HG03060 (cell line): ENCODE data around the gene LDHB.
A peak's percentile ranks its signal among the peaks of the same experiment; 100 is the strongest.
"Not testable (repeated sequence)": the region's sequence is repeated elsewhere in the genome, so short reads cannot be mapped to it uniquely, and the experiment has no call there.

Experiments
- ATAC-seq: cut with Tn5 transposase; IDR thresholded peaks from one replicate; pipeline ENCODE4 v1.9.1; 2021; ENCODE audit warnings: low read depth, moderate number of reproducible peaks; ENCODE audit not compliant: unreplicated experiment

LDHB gene

GRCh38 chr12:21614506-21614905, 43.1 kb downstream of the LDHB start:
- ATAC-seq = no peak

DNA sequence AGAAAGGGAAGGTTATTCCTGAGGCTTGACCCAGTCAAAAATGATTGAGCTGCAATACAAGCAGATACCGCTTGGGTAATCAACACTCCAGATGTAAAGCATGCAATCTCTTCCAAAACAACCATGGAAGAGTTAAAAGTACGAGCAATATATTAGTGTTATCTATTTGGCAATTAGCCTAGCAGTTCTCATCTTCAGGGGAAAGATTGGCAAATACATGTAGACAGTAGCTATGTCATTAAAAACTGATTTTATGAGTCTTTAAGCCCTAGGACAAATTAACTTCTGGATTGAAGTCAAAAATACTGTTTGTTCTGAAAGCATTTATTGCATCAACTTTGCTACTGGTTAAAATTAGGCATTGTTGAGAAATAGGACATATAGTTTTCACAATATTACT, 43.7 kb downstream of the LDHB start:
- no peak for ATAC-seq

GRCh38 chr12:21608196-21608595, 49.4 kb downstream of the LDHB start:
- ATAC-seq = no peak

- no peak for ATAC-seq
These were observed 49.9 kb downstream of the LDHB start for GRCh38 chr12:21607701-21608100.

- no peak for ATAC-seq
These were observed 51.5 kb downstream of the LDHB start for GRCh38 chr12:21606175-21606574.

DNA sequence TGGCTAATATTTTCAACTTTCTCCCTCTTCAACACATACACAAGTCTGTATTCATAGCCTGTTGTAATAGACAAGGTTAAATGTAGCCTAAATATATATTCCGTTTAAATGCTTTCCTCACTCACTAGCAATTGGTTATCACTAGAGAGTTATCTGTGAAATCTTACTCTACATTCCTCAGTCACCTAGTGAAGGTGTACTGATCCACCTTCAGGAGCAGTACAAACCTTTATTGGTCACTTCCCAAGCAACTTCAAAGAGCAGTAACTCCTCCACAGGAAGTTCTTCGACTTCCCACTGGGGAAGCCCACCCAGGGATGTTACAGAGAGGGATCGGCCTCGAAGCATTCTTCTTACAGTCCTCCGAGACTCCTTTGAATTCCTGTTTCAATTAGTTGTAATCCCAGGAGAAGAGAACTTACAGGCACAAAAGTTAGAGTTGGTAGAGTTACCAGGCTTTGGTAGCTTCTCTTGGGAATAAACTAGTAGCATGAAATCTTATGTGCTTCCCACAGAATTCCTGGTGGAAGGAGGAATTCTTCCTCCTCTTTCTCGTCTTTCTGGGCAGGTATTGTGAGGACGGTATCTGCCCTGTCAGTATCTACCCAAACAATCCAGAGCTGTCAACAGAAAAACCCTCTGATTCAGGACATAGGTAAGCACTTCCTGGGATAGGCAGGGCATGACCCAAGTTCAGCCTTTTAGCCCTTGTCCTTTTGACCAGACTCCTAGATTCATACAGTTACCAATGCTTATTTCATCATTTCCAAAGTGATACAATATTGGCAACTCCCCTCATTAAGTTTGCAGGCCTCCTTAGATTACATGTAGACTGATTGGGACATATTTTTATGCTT, 53.2 kb downstream of the LDHB start, which contains the start of gene GYS2:
TSS of gene GYS2 (minus strand) at position 603 of the 857 bp plus-strand sequence. CDS start at position 348, 255 bp downstream.
- no peak for ATAC-seq

GRCh38 chr12:21602774-21603173, 54.9 kb downstream of the LDHB start:
- ATAC-seq = no peak

DNA sequence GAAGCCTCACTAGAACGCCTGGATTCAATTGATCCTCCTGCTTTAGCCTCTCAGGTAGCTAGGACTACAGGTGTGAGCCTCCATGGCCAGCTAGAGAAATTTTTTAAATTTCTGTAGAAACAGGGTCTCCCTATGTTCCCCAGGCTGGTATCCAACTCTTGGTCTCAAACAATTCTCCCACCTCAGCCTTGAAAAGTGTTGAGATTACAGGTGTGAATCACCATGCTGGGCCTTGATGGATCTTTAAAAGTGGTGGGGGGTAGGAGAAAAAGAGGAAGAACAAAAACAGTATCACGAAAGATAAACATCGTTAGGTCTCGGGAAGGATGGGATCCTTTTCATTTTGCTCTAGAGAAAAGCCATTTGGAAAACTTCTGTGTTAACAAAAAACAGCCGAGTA, 57.4 kb downstream of the LDHB start:
- no peak for ATAC-seq

DNA sequence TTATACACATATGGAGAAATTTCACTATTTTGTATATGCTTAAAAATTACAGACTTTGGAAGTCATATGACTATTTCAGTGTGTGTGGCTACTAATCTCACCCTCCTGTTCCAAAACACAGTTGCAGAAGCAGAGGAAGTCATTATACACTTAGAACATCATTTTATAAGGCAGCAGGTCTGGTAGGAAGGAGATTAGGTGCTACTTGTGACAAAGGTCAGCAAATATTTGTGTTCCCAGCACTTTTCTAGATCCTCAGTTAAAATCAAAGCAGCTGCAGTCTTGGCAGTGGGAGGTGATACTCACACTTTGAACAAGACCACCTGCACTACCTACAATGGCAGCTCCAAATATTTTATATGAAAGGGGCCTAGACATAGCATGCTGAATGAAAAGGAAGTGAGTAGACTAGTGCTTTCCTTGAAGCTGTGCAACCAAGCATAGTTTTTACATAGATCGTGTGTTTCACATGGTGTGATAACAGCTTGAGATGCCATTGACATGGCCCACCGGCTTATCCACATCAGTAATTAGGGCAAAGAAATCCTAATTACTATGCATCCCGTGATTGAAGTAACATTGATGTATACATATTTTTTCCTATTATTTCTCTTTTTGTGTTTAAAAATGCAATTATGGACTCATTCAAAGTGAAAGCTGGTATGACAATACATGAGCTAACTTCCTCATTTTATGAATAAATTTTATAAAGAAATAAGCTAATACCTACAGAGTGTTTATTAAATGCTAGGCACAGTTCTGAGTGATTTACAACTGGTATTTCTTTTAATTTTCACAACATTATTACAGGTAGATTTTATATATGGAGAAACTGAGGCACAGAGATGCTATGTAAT, 58.3 kb downstream of the LDHB start:
- ATAC-seq = peak; percentile 46

DNA sequence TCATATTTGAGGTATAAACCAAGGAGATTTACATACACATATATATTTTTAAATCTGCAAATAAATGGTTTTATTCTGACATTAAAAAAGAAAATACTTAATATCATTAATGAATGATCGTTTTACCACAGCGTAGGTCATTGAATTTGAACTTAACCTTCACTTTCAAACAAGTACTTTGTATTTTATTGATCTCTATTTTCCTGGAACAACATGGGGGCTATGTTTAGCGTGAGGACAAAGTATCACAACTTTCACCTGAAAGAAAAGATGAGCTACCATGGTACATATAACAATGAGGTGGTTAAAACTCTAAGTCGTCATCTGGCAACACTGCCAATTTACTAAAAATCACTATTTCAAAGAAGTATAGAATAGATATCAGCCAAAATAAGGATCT, 59.0 kb downstream of the LDHB start:
- ATAC-seq = no peak

- ATAC-seq = not testable (repeated sequence)
These were observed 62.3 kb downstream of the LDHB start for GRCh38 chr12:21595356-21595755.

DNA sequence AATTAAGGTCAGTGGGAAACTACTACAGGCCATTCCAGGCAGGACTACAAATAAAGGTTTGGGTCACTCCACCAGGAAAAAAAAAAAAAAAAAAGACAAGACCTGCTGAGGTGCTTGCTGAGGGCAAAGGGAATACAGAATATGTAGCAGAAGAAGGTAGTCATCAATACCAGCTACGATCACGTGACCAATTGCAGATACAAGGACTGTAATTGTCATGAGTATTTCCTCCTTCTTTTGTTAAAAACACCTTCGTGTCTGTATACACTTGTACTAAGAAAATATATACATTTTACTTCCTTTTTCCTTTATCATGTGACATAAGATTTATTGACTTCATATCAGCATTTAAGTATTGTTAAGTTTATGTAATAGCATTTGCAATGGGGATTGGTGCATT, 72.2 kb downstream of the LDHB start:
- ATAC-seq = no peak
